ENCODE results near the gene KRTAP22-2. TPM values are rescaled to one million over a fixed set of nuclear protein-coding genes. Genes with fewer than 3 reads are reported as not detected.

Gene KRTAP22-2
- total RNA-seq, 4 donors from 2014 or later: not detected

GRCh38 chr21:30577766-30578165 lies 12.4 kb downstream of the KRTAP22-2 start:
- no peak for ATAC-seq
- H3K4me3 ChIP-seq: no peak overlapping the region
- H3K9me3 ChIP-seq: no peaks in the 10 kb centered on the region
- no peaks in the 10 kb centered on the region for H3K27me3 ChIP-seq
- H3K4me1 ChIP-seq: no peaks in the 10 kb centered on the region
- no peak for TF ChIP-seq POLR2A (IDR thresholded peaks at IDR 0.05)
- TF ChIP-seq POLR2AphosphoS5 (IDR thresholded peaks at IDR 0.05): no peak
- TF ChIP-seq EP300 (IDR thresholded peaks at IDR 0.05): no peak
- TF ChIP-seq CTCF (IDR thresholded peaks at IDR 0.05): no peak
- no peak overlapping the region for H3K27ac ChIP-seq
- no peaks in the 10 kb centered on the region for H3K36me3 ChIP-seq

- Histone ChIP-seq H3K27me3 (no peaks in the 10 kb centered on the region), H3K9me3 (no peaks in the 10 kb centered on the region), H3K4me3 (no peak overlapping the region), H3K36me3 (no peaks in the 10 kb centered on the region), H3K27ac (no peak overlapping the region), H3K4me1 (no peaks in the 10 kb centered on the region)
- TF ChIP-seq POLR2AphosphoS5 (IDR thresholded peaks at IDR 0.05) (no peak), EP300 (IDR thresholded peaks at IDR 0.05) (no peak), CTCF (IDR thresholded peaks at IDR 0.05) (no peak), POLR2A (IDR thresholded peaks at IDR 0.05) (no peak)
- no peak for ATAC-seq
Measured at GRCh38 chr21:30567617-30568016, 22.6 kb downstream of the KRTAP22-2 start.

- Histone ChIP-seq H3K27ac (no peak overlapping the region), H3K4me3 (no peak overlapping the region), H3K9me3 (no peaks in the 10 kb centered on the region), H3K4me1 (no peaks in the 10 kb centered on the region), H3K27me3 (no peaks in the 10 kb centered on the region), H3K36me3 (no peaks in the 10 kb centered on the region)
- TF ChIP-seq POLR2A (IDR thresholded peaks at IDR 0.05) (no peak), EP300 (IDR thresholded peaks at IDR 0.05) (no peak), CTCF (IDR thresholded peaks at IDR 0.05) (no peak), POLR2AphosphoS5 (IDR thresholded peaks at IDR 0.05) (no peak)
- no peak for ATAC-seq
- 63 to 83% methylated on average over 2 of the region's 2 CpGs for WGBS, 2 donors (ENCODE audit: low coverage in 1 of 2)
Measured at GRCh38 chr21:30563630-30564029, 26.6 kb downstream of the KRTAP22-2 start.

- TF ChIP-seq POLR2A (IDR thresholded peaks at IDR 0.05) (no peak), EP300 (IDR thresholded peaks at IDR 0.05) (no peak), POLR2AphosphoS5 (IDR thresholded peaks at IDR 0.05) (no peak), CTCF (IDR thresholded peaks at IDR 0.05) (no peak)
- Histone ChIP-seq H3K9me3 (no peaks in the 10 kb centered on the region), H3K4me1 (no peaks in the 10 kb centered on the region), H3K27me3 (no peaks in the 10 kb centered on the region), H3K4me3 (no peak overlapping the region), H3K36me3 (no peaks in the 10 kb centered on the region), H3K27ac (no peak overlapping the region)
- no peak for ATAC-seq
- WGBS, 2 donors (ENCODE audit: low coverage in 1 of 2): 38 to 46% methylated on average over 5 to 6 of the region's 6 CpGs
Measured at GRCh38 chr21:30563072-30563471, 27.1 kb downstream of the KRTAP22-2 start.

GRCh38 chr21:30561957-30562356 lies 28.2 kb downstream of the KRTAP22-2 start:
- Histone ChIP-seq H3K9me3 (no peaks in the 10 kb centered on the region), H3K27me3 (no peaks in the 10 kb centered on the region), H3K36me3 (no peaks in the 10 kb centered on the region), H3K4me3 (no peak overlapping the region), H3K4me1 (no peaks in the 10 kb centered on the region), H3K27ac (no peak overlapping the region)
- no peak for ATAC-seq
- TF ChIP-seq CTCF (IDR thresholded peaks at IDR 0.05) (no peak), POLR2AphosphoS5 (IDR thresholded peaks at IDR 0.05) (no peak), EP300 (IDR thresholded peaks at IDR 0.05) (no peak)
- 68 to 85% methylated on average over 2 of the region's 2 CpGs for WGBS, 2 donors (ENCODE audit: low coverage in 1 of 2)
